ENCODE data around the gene ENPP3.

ENPP3 gene

DNA sequence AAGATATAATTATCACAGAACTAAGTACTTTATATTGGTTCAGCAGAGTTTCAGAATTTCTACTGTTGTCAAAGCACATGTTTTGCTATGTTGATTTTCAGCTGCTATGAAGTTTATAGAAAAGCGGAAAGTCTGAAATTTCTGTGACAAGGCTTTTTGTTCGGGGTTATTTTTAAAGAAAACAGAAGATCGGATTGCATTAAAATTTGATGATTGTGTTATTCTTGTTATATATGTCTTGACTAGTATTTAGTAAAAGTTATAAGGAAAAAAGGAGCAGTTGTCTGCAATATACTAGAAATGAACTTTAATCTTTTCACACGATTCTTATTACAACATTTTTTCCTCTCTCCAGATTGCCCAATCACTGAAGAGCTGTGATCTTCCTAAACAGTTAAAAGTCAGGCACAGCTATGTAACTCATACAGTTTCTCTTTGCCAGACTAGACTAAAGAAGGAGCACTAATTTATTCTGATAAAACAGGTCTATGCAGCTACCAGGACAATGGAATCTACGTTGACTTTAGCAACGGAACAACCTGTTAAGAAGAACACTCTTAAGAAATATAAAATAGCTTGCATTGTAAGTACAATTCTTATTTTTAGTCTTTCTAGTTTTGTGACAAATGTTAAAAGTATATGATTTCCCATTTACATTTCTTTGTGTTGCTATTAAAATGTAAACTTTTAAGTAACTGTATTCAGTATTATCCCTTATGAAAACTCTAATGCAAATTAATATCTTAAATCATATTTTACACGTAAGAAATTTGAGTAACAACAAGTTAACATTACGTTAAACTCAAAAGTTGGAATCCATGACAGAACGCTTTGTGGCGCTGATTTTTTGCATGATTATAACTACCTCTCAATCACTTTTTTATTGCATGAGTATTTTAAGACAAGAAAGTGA, at the start of gene ENPP3:
Gene ENPP3 (plus strand): TSS at position 423 of the 913 bp plus-strand sequence. CDS start 83 bp downstream, at position 506.
- Histone ChIP-seq H3K27me3 (ENCODE audit: control insufficient read depth, insufficient read depth, low read length) (no peaks in the 10 kb centered on the region), H3K4me3 (ENCODE audit: low read length) (no peak within 1 kb of the TSS), H3K36me3 (ENCODE audit: control insufficient read depth, insufficient read depth, low read length) (no peaks in the 10 kb centered on the region), H3K27ac (ENCODE audit: low read depth, low read length) (no peak within 1 kb of the TSS), H3K9ac (ENCODE audit: low read length) (no peak within 1 kb of the TSS), H3K4me1 (ENCODE audit: control insufficient read depth, insufficient read depth, low read length) (no peaks in the 10 kb centered on the region)

- Histone ChIP-seq H3K27me3 (ENCODE audit: control insufficient read depth, insufficient read depth, low read length) (no peaks in the 10 kb centered on the region), H3K4me1 (ENCODE audit: control insufficient read depth, insufficient read depth, low read length) (no peaks in the 10 kb centered on the region), H3K36me3 (ENCODE audit: control insufficient read depth, insufficient read depth, low read length) (peaks cover 24% of the 10 kb centered on the region), H3K27ac (ENCODE audit: low read depth, low read length) (no peak overlapping the region), H3K4me3 (ENCODE audit: low read length) (no peak overlapping the region), H3K9ac (ENCODE audit: low read length) (no peak overlapping the region)
These were observed 49.2 kb upstream of the ENPP3 start for GRCh38 chr6:131587909-131588308.

- Histone ChIP-seq H3K27ac (ENCODE audit: low read depth, low read length) (no peak overlapping the region), H3K36me3 (ENCODE audit: control insufficient read depth, insufficient read depth, low read length) (peaks cover 26% of the 10 kb centered on the region), H3K4me1 (ENCODE audit: control insufficient read depth, insufficient read depth, low read length) (no peaks in the 10 kb centered on the region), H3K27me3 (ENCODE audit: control insufficient read depth, insufficient read depth, low read length) (no peaks in the 10 kb centered on the region), H3K9ac (ENCODE audit: low read length) (no peak overlapping the region), H3K4me3 (ENCODE audit: low read length) (no peak overlapping the region)
These were observed 48.5 kb upstream of the ENPP3 start for GRCh38 chr6:131588643-131589042.

GRCh38 chr6:131592935-131593334, 44.2 kb upstream of the ENPP3 start:
- Histone ChIP-seq H3K4me3 (ENCODE audit: low read length) (no peak overlapping the region), H3K27ac (ENCODE audit: low read depth, low read length) (no peak overlapping the region), H3K9ac (ENCODE audit: low read length) (no peak overlapping the region), H3K36me3 (ENCODE audit: control insufficient read depth, insufficient read depth, low read length) (peaks cover 23% of the 10 kb centered on the region), H3K4me1 (ENCODE audit: control insufficient read depth, insufficient read depth, low read length) (no peaks in the 10 kb centered on the region), H3K27me3 (ENCODE audit: control insufficient read depth, insufficient read depth, low read length) (no peaks in the 10 kb centered on the region)

GRCh38 chr6:131594074-131594473, 43.0 kb upstream of the ENPP3 start:
- no peak overlapping the region for H3K9ac ChIP-seq (ENCODE audit: low read length)
- H3K36me3 ChIP-seq (ENCODE audit: control insufficient read depth, insufficient read depth, low read length), result peaks cover 22% of the 10 kb centered on the region
- H3K27ac ChIP-seq (ENCODE audit: low read depth, low read length), result no peak overlapping the region
- H3K4me1 ChIP-seq (ENCODE audit: control insufficient read depth, insufficient read depth, low read length), result no peaks in the 10 kb centered on the region
- H3K27me3 ChIP-seq (ENCODE audit: control insufficient read depth, insufficient read depth, low read length), result no peaks in the 10 kb centered on the region
- H3K4me3 ChIP-seq (ENCODE audit: low read length), result no peak overlapping the region

DNA sequence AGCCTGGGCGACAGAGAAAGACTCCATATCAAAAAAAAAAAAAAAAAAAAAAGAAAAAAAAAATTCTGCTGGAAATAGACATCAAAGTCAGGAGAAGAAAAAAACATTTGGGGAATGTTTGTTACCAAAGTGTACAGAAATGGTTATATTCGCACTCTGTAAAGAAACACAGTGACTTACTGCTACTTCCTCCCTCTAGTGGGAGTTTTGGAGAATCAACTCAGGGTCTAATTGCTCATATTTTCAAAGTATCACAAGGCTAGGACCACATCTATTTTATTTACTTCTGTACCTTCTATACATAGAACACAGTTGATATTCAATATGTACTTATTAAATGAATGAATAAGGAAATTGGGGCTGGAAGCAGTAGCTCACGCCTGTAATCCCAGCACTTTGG, 39.7 kb upstream of the ENPP3 start:
- no peak overlapping the region for H3K9ac ChIP-seq (ENCODE audit: low read length)
- no peak overlapping the region for H3K4me3 ChIP-seq (ENCODE audit: low read length)
- H3K4me1 ChIP-seq (ENCODE audit: control insufficient read depth, insufficient read depth, low read length), result no peaks in the 10 kb centered on the region
- H3K27me3 ChIP-seq (ENCODE audit: control insufficient read depth, insufficient read depth, low read length), result no peaks in the 10 kb centered on the region
- peaks cover 17% of the 10 kb centered on the region for H3K36me3 ChIP-seq (ENCODE audit: control insufficient read depth, insufficient read depth, low read length)
- H3K27ac ChIP-seq (ENCODE audit: low read depth, low read length), result no peak overlapping the region

DNA sequence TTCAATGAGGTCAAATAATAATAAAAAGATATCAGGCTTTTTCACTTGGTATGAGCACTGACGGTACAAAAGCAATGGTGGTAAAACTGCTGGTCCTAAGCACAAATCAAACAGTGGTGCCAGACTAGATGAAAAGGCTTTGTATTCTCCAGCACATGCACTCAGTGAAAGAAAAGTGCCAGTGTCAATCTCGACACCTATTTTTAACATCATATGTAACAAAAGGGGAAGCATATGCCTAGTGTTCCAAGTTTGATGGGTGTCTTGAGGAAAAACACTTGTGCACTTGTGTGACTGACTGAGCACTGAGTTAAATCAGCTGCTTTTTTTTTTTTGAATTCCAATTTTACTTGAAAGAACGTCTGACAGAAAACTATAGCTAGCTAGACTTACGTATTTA, 36.4 kb upstream of the ENPP3 start:
- H3K4me1 ChIP-seq (ENCODE audit: control insufficient read depth, insufficient read depth, low read length), result no peaks in the 10 kb centered on the region
- no peaks in the 10 kb centered on the region for H3K27me3 ChIP-seq (ENCODE audit: control insufficient read depth, insufficient read depth, low read length)
- no peak overlapping the region for H3K9ac ChIP-seq (ENCODE audit: low read length)
- no peak overlapping the region for H3K4me3 ChIP-seq (ENCODE audit: low read length)
- no peak overlapping the region for H3K27ac ChIP-seq (ENCODE audit: low read depth, low read length)
- peaks cover 14% of the 10 kb centered on the region for H3K36me3 ChIP-seq (ENCODE audit: control insufficient read depth, insufficient read depth, low read length)

DNA sequence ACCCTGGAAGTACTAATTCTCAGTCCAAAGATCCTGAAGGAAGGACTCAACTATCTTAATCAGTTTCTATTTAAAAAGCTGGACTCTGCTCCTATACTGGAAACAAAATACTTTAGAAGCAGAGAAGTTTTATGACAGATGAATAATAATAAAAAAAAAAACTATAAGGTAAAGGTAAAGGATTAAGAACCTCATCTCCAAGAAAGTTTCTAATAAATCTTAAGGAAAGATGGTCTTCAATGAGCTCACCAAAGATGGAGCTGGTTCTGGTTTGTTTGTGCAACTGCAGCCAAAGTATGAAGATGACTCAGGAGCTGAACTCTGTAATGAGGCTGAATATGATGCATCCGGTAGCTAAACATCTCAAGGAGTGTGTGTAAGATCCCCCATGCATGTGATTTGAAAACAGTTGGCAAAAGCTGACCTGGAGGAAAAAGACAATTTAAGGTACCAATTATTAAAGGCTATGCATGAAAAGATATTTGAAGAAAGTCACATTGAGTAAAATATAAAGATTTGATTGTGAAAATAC, 34.3 kb upstream of the ENPP3 start:
- Histone ChIP-seq H3K4me1 (ENCODE audit: control insufficient read depth, insufficient read depth, low read length) (no peaks in the 10 kb centered on the region), H3K4me3 (ENCODE audit: low read length) (no peak overlapping the region), H3K36me3 (ENCODE audit: control insufficient read depth, insufficient read depth, low read length) (peaks cover 20% of the 10 kb centered on the region), H3K9ac (ENCODE audit: low read length) (no peak overlapping the region), H3K27me3 (ENCODE audit: control insufficient read depth, insufficient read depth, low read length) (no peaks in the 10 kb centered on the region), H3K27ac (ENCODE audit: low read depth, low read length) (no peak overlapping the region)

DNA sequence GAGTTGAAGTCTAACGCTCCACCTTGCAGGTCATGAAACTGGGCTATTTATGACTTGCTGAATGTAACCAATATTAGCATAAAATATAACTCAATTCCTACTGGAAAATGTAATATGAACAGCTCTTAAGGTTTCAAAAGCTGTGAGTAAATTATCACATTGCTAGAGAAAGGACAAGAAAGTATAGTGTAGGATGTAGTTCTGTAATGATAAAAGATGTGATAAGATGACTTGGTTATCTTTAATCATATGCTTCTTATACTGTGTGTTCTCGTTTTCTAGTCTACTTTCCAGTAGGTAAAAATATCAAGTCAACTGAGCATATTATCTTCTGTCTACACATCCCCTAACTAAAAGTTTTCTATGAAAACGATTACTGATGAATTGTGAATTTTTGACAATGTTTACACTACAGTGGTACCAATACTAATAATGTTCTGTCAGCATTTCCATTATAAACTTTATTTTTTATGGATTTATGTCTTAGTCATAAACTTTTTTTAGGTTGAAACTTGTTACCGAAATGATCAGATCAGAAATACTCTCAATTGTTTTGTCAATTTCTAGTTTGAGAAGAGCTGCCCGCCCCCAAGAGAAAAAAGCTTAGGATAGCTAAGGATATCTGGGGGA, 23.7 kb upstream of the ENPP3 start:
- Histone ChIP-seq H3K4me1 (ENCODE audit: control insufficient read depth, insufficient read depth, low read length) (no peaks in the 10 kb centered on the region), H3K4me3 (ENCODE audit: low read length) (no peak overlapping the region), H3K27ac (ENCODE audit: low read depth, low read length) (no peak overlapping the region), H3K9ac (ENCODE audit: low read length) (no peak overlapping the region), H3K27me3 (ENCODE audit: control insufficient read depth, insufficient read depth, low read length) (no peaks in the 10 kb centered on the region), H3K36me3 (ENCODE audit: control insufficient read depth, insufficient read depth, low read length) (peaks cover 15% of the 10 kb centered on the region)

- Histone ChIP-seq H3K27me3 (ENCODE audit: control insufficient read depth, insufficient read depth, low read length) (no peaks in the 10 kb centered on the region), H3K4me1 (ENCODE audit: control insufficient read depth, insufficient read depth, low read length) (no peaks in the 10 kb centered on the region), H3K4me3 (ENCODE audit: low read length) (no peak overlapping the region), H3K27ac (ENCODE audit: low read depth, low read length) (no peak overlapping the region), H3K9ac (ENCODE audit: low read length) (no peak overlapping the region), H3K36me3 (ENCODE audit: control insufficient read depth, insufficient read depth, low read length) (peaks cover 16% of the 10 kb centered on the region)
These were observed 21.8 kb upstream of the ENPP3 start for GRCh38 chr6:131615275-131615674.

- Histone ChIP-seq H3K27me3 (ENCODE audit: control insufficient read depth, insufficient read depth, low read length) (no peaks in the 10 kb centered on the region), H3K4me3 (ENCODE audit: low read length) (peak within 1 kb of the TSS; percentile 93), H3K4me1 (ENCODE audit: control insufficient read depth, insufficient read depth, low read length) (peaks cover 3% of the 10 kb centered on the region), H3K9ac (ENCODE audit: low read length) (peak within 1 kb of the TSS; percentile 91), H3K36me3 (ENCODE audit: control insufficient read depth, insufficient read depth, low read length) (peaks cover 7% of the 10 kb centered on the region), H3K27ac (ENCODE audit: low read depth, low read length) (peak within 1 kb of the TSS; percentile 70)
These were observed 9.1 kb upstream of the ENPP3 start, which contains the start of gene MED23 for GRCh38 chr6:131627724-131628682. Gene MED23 (minus strand): TSS chr6:131628242. CDS start chr6:131628049, 193 bp downstream.

- Histone ChIP-seq H3K4me3 (ENCODE audit: low read length) (peak overlapping the region; percentile 66), H3K9ac (ENCODE audit: low read length) (no peak overlapping the region), H3K27ac (ENCODE audit: low read depth, low read length) (no peak overlapping the region), H3K36me3 (ENCODE audit: control insufficient read depth, insufficient read depth, low read length) (peaks cover 6% of the 10 kb centered on the region), H3K27me3 (ENCODE audit: control insufficient read depth, insufficient read depth, low read length) (no peaks in the 10 kb centered on the region), H3K4me1 (ENCODE audit: control insufficient read depth, insufficient read depth, low read length) (peaks cover 3% of the 10 kb centered on the region)
These were observed 8.4 kb upstream of the ENPP3 start for GRCh38 chr6:131628726-131629125.
